HEK293 (cell line): Measurements from ENCODE around the gene LRRFIP1.

Source experiments
- CTCF ChIA-PET: fragments of 350-600 bp; formaldehyde crosslinking; extraction: SDS; loops from one replicate; lab custom pipeline; 2021; ENCODE audit warnings: antibody characterized with exemption; lab: Yijun Ruan, JAX
- POLR2A ChIA-PET: fragments of 300-600 bp; formaldehyde crosslinking; extraction: SDS; loops from one replicate; lab custom pipeline; 2020; ENCODE audit warnings: antibody characterized with exemption, inconsistent platforms; lab: Yijun Ruan, JAX
- H3K27ac ChIP-seq: fragments of 200-500 bp; sonication (Bioruptor generic); 2 replicates; pipeline ENCODE4 v1.5.1; 2014; ENCODE audit warnings: low read depth, low read length, control low read depth, inconsistent platforms; ENCODE audit errors: extremely low read depth
- H3K36me3 ChIP-seq, 2 experiments: fragments of 200-500 bp in 1 of 2; sonication (Bioruptor generic) in 1 of 2; 1 replicate in 1 of 2; 2 replicates in 1 of 2; pipeline ENCODE4 v1.5.1; 2014 to 2017; ENCODE audit warnings: inconsistent platforms in 2 of 2, low read length in 2 of 2; ENCODE audit not compliant: control insufficient read depth in 2 of 2, insufficient read depth in 1 of 2
- H3K4me1 ChIP-seq: fragments of 200-500 bp; sonication (Bioruptor generic); 2 replicates; pipeline ENCODE4 v1.5.1; 2014; ENCODE audit warnings: mild to moderate bottlenecking, low read length, inconsistent platforms; ENCODE audit not compliant: control insufficient read depth, insufficient read depth
- H3K4me3 ChIP-seq: 2 replicates; pipeline ENCODE4 v1.5.1; 2011; ENCODE audit warnings: low read depth, mild to moderate bottlenecking, control low read depth, low read length, moderate library complexity
- H3K9me3 ChIP-seq: fragments of 200-500 bp; sonication (Bioruptor generic); 2 replicates; pipeline ENCODE4 v1.5.1; 2014; ENCODE audit warnings: low read depth, low read length, inconsistent platforms; ENCODE audit not compliant: control insufficient read depth, insufficient read depth
- KLF8 ChIP-seq: fragments of 450-650 bp; formaldehyde crosslinking; IDR thresholded peaks from 2 replicates; pipeline ENCODE4 v1.5.1; 2016; ENCODE audit warnings: missing biosample characterization, missing genetic modification characterization
- MEIS1 ChIP-seq: sonication (generic); formaldehyde crosslinking; IDR thresholded peaks from 2 replicates; pipeline ENCODE4 v1.8.1; 2022; ENCODE audit warnings: missing genetic modification reagents, mild to moderate bottlenecking, borderline replicate concordance
- SP2 ChIP-seq: fragments of 450-650 bp; formaldehyde crosslinking; IDR thresholded peaks from 2 replicates; pipeline ENCODE4 v1.5.1; 2016; ENCODE audit warnings: missing biosample characterization, missing genetic modification characterization
- ZBTB1 ChIP-seq: fragments of 450-650 bp; formaldehyde crosslinking; IDR thresholded peaks from 2 replicates; pipeline ENCODE4 v1.5.1; 2016; ENCODE audit warnings: missing biosample characterization, missing genetic modification characterization
- ZEB2 ChIP-seq: fragments of 450-650 bp; formaldehyde crosslinking; IDR thresholded peaks from 2 replicates; pipeline ENCODE4 v1.5.1; 2016; ENCODE audit warnings: missing biosample characterization, missing genetic modification characterization
- ZNF146 ChIP-seq: fragments of 450-650 bp; formaldehyde crosslinking; IDR thresholded peaks from 2 replicates; pipeline ENCODE4 v1.5.1; 2016; ENCODE audit warnings: missing biosample characterization, missing genetic modification characterization
- ZNF366 ChIP-seq: fragments of 450-650 bp; formaldehyde crosslinking; conservative IDR thresholded peaks from 2 replicates; pipeline ENCODE4 v1.5.1; 2016; ENCODE audit warnings: missing biosample characterization, missing genetic modification characterization
- ZNF560 ChIP-seq: fragments of 450-650 bp; formaldehyde crosslinking; IDR thresholded peaks from 2 replicates; pipeline ENCODE4 v1.5.1; 2017; ENCODE audit warnings: missing biosample characterization, missing genetic modification characterization, borderline replicate concordance
- ZNF596 ChIP-seq: fragments of 450-650 bp; IDR thresholded peaks from 2 replicates; pipeline ENCODE4 v1.5.0; 2018; ENCODE audit warnings: missing biosample characterization, mild to moderate bottlenecking, missing genetic modification characterization, moderate library complexity
- ZNF785 ChIP-seq: fragments of 450-650 bp; formaldehyde crosslinking; IDR thresholded peaks from 2 replicates; pipeline ENCODE4 v1.5.1; 2016; ENCODE audit warnings: missing biosample characterization, missing genetic modification characterization
- TF ChIP-seq, protein P1 (sequence below): fragments of 450-650 bp; formaldehyde crosslinking; IDR thresholded peaks from 2 replicates; pipeline ENCODE4 v1.5.0; 2017; ENCODE audit warnings: missing biosample characterization, missing genetic modification characterization, borderline replicate concordance
- TF ChIP-seq, protein P2 (sequence below): fragments of 450-650 bp; formaldehyde crosslinking; IDR thresholded peaks from 2 replicates; pipeline ENCODE4 v1.5.1; 2016; ENCODE audit warnings: missing biosample characterization, missing genetic modification characterization
- TF ChIP-seq, protein P3 (sequence below): fragments of 450-650 bp; formaldehyde crosslinking; IDR thresholded peaks from 2 replicates; pipeline ENCODE4 v1.5.1; 2016; ENCODE audit warnings: missing biosample characterization, missing genetic modification characterization
- TF ChIP-seq, protein P4 (sequence below): fragments of 450-650 bp; formaldehyde crosslinking; IDR thresholded peaks from 2 replicates; pipeline ENCODE4 v1.5.1; 2016; ENCODE audit warnings: missing biosample characterization, missing genetic modification characterization, low read depth

Gene LRRFIP1

DNA sequence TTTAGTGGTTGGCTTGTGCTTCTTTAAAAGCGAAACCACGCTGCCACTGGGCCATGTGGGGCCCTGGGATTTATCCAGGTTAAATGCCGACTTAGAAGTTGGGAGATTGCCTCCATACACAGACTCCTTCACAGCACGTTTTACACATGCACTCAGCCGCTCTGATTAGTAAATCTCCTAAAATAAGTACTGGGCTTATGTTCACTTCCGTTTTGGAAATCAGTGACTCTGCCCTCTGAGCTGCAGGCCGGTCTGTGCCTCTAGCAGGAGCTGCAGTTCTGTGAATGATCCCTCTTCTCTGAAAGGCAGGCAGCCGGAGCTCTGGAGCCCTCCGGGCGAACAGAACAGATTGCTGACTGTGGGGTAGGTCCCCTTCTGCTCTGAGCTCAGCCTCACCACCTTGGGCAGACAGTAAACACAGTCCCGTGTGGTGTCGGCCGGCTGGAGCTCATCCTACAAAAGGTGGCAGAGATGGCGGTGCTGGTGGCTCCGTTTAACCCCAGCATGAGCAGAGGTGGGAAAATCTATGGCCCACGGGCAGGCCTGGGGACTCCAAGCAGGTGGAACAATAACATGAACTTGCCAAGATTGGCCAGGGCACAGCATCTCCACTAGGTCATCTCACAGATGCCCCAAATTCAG is 27.1 kb upstream of the LRRFIP1 start:
- no peaks in the 10 kb centered on the region for H3K9me3 ChIP-seq
- H3K36me3 ChIP-seq = no peaks in the 10 kb centered on the region
- no peaks in the 10 kb centered on the region for H3K4me1 ChIP-seq
- no peak overlapping the region for H3K4me3 ChIP-seq
- no peak overlapping the region for H3K27ac ChIP-seq
- ChIA-PET CTCF (interaction anchor here (0.6 to 0.7 kb wide), 2 partner anchors 26 to 165 kb away, joined by 3 to 5 read pairs; no protein-coding TSS in a partner anchor), POLR2A (interaction anchor here (1.1 kb wide), 1 partner anchor 30 kb away, joined by 3 read pairs; no protein-coding TSS in a partner anchor)
- TF ChIP-seq, protein P1, sequence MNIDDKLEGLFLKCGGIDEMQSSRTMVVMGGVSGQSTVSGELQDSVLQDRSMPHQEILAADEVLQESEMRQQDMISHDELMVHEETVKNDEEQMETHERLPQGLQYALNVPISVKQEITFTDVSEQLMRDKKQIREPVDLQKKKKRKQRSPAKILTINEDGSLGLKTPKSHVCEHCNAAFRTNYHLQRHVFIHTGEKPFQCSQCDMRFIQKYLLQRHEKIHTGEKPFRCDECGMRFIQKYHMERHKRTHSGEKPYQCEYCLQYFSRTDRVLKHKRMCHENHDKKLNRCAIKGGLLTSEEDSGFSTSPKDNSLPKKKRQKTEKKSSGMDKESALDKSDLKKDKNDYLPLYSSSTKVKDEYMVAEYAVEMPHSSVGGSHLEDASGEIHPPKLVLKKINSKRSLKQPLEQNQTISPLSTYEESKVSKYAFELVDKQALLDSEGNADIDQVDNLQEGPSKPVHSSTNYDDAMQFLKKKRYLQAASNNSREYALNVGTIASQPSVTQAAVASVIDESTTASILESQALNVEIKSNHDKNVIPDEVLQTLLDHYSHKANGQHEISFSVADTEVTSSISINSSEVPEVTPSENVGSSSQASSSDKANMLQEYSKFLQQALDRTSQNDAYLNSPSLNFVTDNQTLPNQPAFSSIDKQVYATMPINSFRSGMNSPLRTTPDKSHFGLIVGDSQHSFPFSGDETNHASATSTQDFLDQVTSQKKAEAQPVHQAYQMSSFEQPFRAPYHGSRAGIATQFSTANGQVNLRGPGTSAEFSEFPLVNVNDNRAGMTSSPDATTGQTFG (tag by site-specific recombination) = no peak
- TF ChIP-seq ZNF560 (tag by site-specific recombination) (no peak), KLF8 (no peak), ZNF785 (tag by site-specific recombination) (no peak), MEIS1 (CRISPR knock-in tag) (no peak), SP2 (tag by site-specific recombination) (no peak), ZNF366 (tag by site-specific recombination) (no peak), ZNF596 (no peak), ZNF146 (tag by site-specific recombination) (no peak), ZEB2 (tag by site-specific recombination) (no peak)
- TF ChIP-seq, protein P2, sequence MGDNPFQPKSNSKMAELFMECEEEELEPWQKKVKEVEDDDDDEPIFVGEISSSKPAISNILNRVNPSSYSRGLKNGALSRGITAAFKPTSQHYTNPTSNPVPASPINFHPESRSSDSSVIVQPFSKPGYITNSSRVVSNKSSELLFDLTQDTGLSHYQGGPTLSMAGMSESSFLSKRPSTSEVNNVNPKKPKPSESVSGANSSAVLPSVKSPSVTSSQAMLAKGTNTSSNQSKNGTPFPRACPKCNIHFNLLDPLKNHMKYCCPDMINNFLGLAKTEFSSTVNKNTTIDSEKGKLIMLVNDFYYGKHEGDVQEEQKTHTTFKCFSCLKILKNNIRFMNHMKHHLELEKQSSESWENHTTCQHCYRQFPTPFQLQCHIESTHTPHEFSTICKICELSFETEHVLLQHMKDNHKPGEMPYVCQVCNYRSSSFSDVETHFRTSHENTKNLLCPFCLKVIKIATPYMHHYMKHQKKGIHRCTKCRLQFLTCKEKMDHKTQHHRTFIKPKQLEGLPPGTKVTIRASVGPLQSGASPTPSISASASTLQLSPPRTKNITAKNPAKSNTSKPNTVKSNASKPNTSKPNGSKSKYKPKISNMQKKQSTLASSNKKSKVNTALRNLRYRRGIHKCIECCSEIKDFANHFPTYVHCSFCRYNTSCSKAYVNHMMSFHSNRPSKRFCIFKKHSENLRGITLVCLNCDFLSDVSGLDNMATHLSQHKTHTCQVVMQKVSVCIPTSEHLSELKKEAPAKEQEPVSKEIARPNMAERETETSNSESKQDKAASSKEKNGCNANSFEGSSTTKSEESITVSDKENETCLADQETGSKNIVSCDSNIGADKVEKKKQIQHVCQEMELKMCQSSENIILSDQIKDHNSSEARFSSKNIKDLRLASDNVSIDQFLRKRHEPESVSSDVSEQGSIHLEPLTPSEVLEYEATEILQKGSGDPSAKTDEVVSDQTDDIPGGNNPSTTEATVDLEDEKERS (tag by site-specific recombination) = no peak
- TF ChIP-seq, protein P3, sequence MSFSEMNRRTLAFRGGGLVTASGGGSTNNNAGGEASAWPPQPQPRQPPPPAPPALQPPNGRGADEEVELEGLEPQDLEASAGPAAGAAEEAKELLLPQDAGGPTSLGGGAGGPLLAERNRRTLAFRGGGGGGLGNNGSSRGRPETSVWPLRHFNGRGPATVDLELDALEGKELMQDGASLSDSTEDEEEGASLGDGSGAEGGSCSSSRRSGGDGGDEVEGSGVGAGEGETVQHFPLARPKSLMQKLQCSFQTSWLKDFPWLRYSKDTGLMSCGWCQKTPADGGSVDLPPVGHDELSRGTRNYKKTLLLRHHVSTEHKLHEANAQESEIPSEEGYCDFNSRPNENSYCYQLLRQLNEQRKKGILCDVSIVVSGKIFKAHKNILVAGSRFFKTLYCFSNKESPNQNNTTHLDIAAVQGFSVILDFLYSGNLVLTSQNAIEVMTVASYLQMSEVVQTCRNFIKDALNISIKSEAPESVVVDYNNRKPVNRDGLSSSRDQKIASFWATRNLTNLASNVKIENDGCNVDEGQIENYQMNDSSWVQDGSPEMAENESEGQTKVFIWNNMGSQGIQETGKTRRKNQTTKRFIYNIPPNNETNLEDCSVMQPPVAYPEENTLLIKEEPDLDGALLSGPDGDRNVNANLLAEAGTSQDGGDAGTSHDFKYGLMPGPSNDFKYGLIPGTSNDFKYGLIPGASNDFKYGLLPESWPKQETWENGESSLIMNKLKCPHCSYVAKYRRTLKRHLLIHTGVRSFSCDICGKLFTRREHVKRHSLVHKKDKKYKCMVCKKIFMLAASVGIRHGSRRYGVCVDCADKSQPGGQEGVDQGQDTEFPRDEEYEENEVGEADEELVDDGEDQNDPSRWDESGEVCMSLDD (tag by site-specific recombination) = no peak

DNA sequence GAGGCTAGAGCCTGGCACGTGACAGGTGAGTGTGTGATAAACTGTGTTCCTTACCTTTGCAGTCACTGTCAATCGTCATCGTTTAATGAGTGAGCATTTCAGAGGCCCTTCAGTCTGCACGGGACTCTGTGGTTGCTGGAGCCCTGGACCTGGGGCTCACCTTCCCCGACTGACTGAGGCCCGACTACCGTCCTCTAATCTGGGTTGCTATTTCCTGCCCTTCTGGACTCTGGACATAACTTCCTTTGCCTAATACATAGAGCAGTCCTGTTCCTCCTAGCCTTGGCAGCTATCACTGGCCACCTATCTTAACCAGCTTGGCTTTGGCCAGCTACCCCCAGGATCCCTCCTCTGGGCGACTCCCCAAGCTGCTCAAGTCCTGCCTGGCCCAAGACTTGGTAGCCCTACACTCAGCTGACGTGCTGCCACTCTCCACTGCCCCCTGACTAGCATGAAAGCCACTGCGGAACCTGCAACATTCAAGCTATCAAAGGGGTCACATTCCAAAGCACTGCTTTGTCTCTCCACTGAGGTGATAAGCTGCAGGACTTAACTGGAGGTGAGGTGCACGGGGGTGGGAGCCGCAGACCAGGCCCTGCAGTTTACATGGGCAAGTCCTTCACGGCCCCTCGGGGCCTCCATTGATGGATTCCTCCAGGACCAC is 25.8 kb upstream of the LRRFIP1 start:
- Histone ChIP-seq H3K9me3 (no peaks in the 10 kb centered on the region), H3K4me3 (no peak overlapping the region), H3K27ac (no peak overlapping the region), H3K4me1 (no peaks in the 10 kb centered on the region), H3K36me3 (no peaks in the 10 kb centered on the region)
- ChIA-PET CTCF (interaction anchor here (0.8 to 1.9 kb wide), 2 partner anchors 29 to 89 kb away, joined by 3 to 5 read pairs; no protein-coding TSS in a partner anchor), POLR2A (no interaction called here)
- TF ChIP-seq ZBTB1 (tag by site-specific recombination) = no peak
- TF ChIP-seq, protein P4, sequence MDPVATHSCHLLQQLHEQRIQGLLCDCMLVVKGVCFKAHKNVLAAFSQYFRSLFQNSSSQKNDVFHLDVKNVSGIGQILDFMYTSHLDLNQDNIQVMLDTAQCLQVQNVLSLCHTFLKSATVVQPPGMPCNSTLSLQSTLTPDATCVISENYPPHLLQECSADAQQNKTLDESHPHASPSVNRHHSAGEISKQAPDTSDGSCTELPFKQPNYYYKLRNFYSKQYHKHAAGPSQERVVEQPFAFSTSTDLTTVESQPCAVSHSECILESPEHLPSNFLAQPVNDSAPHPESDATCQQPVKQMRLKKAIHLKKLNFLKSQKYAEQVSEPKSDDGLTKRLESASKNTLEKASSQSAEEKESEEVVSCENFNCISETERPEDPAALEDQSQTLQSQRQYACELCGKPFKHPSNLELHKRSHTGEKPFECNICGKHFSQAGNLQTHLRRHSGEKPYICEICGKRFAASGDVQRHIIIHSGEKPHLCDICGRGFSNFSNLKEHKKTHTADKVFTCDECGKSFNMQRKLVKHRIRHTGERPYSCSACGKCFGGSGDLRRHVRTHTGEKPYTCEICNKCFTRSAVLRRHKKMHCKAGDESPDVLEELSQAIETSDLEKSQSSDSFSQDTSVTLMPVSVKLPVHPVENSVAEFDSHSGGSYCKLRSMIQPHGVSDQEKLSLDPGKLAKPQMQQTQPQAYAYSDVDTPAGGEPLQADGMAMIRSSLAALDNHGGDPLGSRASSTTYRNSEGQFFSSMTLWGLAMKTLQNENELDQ (tag by site-specific recombination) = no peak
